Heart left ventricle (tissue), 16 donors: ENCODE measurements around the gene PSMG1. TPM values are rescaled to one million over a fixed set of nuclear protein-coding genes. Genes with fewer than 3 reads are reported as not detected.

Experiments used
- ATAC-seq, 4 donors: fragments of 200-7000 bp; cut with Tn5 transposase; one replicate each; pipeline ENCODE4 v1.9.1; 2020 to 2022; ENCODE audit warnings: moderate library complexity in 4 of 4, mild to moderate bottlenecking in 3 of 4, moderate number of reproducible peaks in 1 of 4
- DNase-seq, 5 donors: peaks; one replicate each; pipeline ENCODE4 v3.0.0-alpha.2; 2020
- H3K27ac ChIP-seq, 12 donors: fragments of 200-600 bp; sonication (generic) in 4 of 12; one replicate each; pipeline versions ENCODE4 v1.5.0 to v1.8.0; 2016 to 2022; ENCODE audit warnings: mild to moderate bottlenecking in 2 of 12
- H3K27me3 ChIP-seq, 9 donors: fragments of 200-600 bp; sonication (generic) in 2 of 9; one replicate each; pipeline versions ENCODE4 v1.5.1 to v1.8.0; 2016 to 2022; ENCODE audit warnings: mild to moderate bottlenecking in 3 of 9
- H3K36me3 ChIP-seq, 9 donors: fragments of 200-600 bp; sonication (generic) in 2 of 9; one replicate each; pipeline versions ENCODE4 v1.5.0 to v1.8.0; 2018 to 2022; ENCODE audit warnings: mild to moderate bottlenecking in 2 of 9
- H3K4me1 ChIP-seq, 12 donors: fragments of 200-600 bp; sonication (generic) in 4 of 12; one replicate each; pipeline versions ENCODE4 v1.5.0 to v1.8.0; 2016 to 2022; ENCODE audit warnings: mild to moderate bottlenecking in 3 of 12
- H3K4me3 ChIP-seq, 12 donors: fragments of 200-600 bp; sonication (generic) in 4 of 12; one replicate each; pipeline versions ENCODE4 v1.5.0 to v1.8.0; 2017 to 2022; ENCODE audit warnings: mild to moderate bottlenecking in 9 of 12, moderate library complexity in 4 of 12
- H3K9me3 ChIP-seq, 12 donors: fragments of 200-600 bp; sonication (generic) in 4 of 12; one replicate each; pipeline versions ENCODE4 v1.5.0 to v1.8.0; 2016 to 2022; ENCODE audit warnings: mild to moderate bottlenecking in 1 of 12
- POLR2A ChIP-seq, 2 donors: fragments of 450-650 bp; IDR thresholded peaks; one replicate each; pipeline ENCODE4 v1.6.1; 2017; ENCODE audit warnings: antibody characterized with exemption in 2 of 2, mild to moderate bottlenecking in 2 of 2, moderate library complexity in 2 of 2
- WGBS, 4 donors: extraction: QIAGEN DNeasy Blood & Tissue Kit in 2 of 4; methylation state at CpG; one replicate each; pipeline versions ENCODE4 v1.1.5 to v1.1.7; 2013 to 2018; 5-methylcytosine and 5-hydroxymethylcytosine counted together
- intact Hi-C, 10 donors: fragments of 100-400 bp; cut with DNase I; formaldehyde crosslinking; loops; one replicate each; pipeline versions ENCODE4 v1.11.1 to v1.14.2; 2022
- polyA plus RNA-seq, 2 donors: library from polyadenylated mRNA; stranded (reverse); fragments of 200-250 nt; gene quantifications; one replicate each; pipeline ENCODE4 v1.2.3, GENCODE V29; 2013
- total RNA-seq, 9 donors: library from RNA; depleted of rRNA in 2 of 9; stranded (reverse); fragments of >200 nt in 2 of 9; fragmentation: NEBNext Ultra II Directional in 3 of 9; extraction: Animal tissue kit (Norgen Biotek cat#: 25700) in 3 of 9; gene quantifications; one replicate each; pipeline versions ENCODE4 v1.1.0 to v1.2.4, GENCODE V29; 2016 to 2023
- TF ChIP-seq, protein P1 (sequence below), 12 donors: fragments of 200-600 bp; sonication (generic) in 4 of 12; IDR thresholded peaks; one replicate each; pipeline versions ENCODE4 v1.5.0 to v1.8.0; 2018 to 2022; ENCODE audit warnings: antibody characterized with exemption in 12 of 12, mild to moderate bottlenecking in 5 of 12
- donor health status: ischemic (EF 13 %, LVEDD 7.1; RV severe dilation, severe dysfunction).
- donor health status: healthy with polysubstance abuse.
- donor health status: DM: no; HTN: yes; CAD: no.
- donor health status: DM: no; HTN: no; CAD: no.
- donor health status: ischemic (EF 25% LVEDD 6.9; RV normal size, moderate dysfunction).
- donor health status: ischemic (EF 25% LVEDD 5.7; RV mildly dilated, moderate dysfunction).
- donor health status: healthy.
- donor health status: DM: yes; HTN: yes; CAD: no.
- donor health status: ischemic (EF 35%, LVEDD 5.7; RV mildly dilated, moderate dysfunction).
- donor health status: nonischemic (EF 11% LVEDD 7.7; RV severe dilation, severe dysfunction).
- donor health status: DM: yes; HTN: yes; CAD: no.
- donor health status: PGD.
- donor health status: ischemic (EF 29% LVEDD 5.4; RV normal size, mild dysfunction).
- donor health status: nonischemic (EF 23%, LVEDD 6.1; RV moderate dilation, normal function).

The PSMG1 gene
- total and polyA plus RNA-seq, 11 donors, result 12.0 to 35.2 (median 26.7) TPM

DNA sequence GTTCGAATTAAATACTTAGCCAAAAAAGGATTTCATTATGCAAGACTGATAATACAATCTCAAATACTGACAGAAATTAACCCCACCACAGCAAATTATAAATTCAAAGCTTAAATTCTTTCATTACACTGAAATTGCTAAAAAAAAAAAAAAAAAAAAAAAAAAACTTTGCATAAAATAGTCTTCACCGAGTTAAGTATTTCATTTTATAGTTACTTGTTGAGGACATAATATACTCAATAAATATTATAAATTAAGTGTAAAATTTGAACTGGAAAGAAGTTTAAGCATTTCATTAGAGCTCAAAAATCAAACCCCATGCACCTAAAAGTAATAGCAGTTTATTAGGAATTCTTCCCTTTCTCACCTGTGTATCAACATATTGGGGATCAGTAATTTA is 1.9 kb upstream of the PSMG1 start:
- H3K4me3 ChIP-seq, result no peak overlapping the region
- H3K27ac ChIP-seq, result no peak overlapping the region
- no peaks in the 10 kb centered on the region for H3K27me3 ChIP-seq
- ATAC-seq, result no peak
- H3K36me3 ChIP-seq, result peaks cover 0 to 4% (median 0%) of the 10 kb centered on the region in 9 donors
- TF ChIP-seq, protein P1, sequence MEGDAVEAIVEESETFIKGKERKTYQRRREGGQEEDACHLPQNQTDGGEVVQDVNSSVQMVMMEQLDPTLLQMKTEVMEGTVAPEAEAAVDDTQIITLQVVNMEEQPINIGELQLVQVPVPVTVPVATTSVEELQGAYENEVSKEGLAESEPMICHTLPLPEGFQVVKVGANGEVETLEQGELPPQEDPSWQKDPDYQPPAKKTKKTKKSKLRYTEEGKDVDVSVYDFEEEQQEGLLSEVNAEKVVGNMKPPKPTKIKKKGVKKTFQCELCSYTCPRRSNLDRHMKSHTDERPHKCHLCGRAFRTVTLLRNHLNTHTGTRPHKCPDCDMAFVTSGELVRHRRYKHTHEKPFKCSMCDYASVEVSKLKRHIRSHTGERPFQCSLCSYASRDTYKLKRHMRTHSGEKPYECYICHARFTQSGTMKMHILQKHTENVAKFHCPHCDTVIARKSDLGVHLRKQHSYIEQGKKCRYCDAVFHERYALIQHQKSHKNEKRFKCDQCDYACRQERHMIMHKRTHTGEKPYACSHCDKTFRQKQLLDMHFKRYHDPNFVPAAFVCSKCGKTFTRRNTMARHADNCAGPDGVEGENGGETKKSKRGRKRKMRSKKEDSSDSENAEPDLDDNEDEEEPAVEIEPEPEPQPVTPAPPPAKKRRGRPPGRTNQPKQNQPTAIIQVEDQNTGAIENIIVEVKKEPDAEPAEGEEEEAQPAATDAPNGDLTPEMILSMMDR (IDR thresholded peaks at IDR 0.05), result no peak
- TF ChIP-seq POLR2A (IDR thresholded peaks at IDR 0.05), result no peak
- no peaks in the 10 kb centered on the region for H3K9me3 ChIP-seq
- 84 to 92% (median 88%) methylated on average over 2 of the region's 2 CpGs for WGBS, 4 donors
- no peak for DNase-seq
- peaks cover 0 to 27% (median 14%) of the 10 kb centered on the region in 12 donors for H3K4me1 ChIP-seq
- intact Hi-C loops, result loop anchor here in 3 of 10 donors (10.0 kb wide), 1 partner anchor 200 kb away; a partner anchor contains a TSS

DNA sequence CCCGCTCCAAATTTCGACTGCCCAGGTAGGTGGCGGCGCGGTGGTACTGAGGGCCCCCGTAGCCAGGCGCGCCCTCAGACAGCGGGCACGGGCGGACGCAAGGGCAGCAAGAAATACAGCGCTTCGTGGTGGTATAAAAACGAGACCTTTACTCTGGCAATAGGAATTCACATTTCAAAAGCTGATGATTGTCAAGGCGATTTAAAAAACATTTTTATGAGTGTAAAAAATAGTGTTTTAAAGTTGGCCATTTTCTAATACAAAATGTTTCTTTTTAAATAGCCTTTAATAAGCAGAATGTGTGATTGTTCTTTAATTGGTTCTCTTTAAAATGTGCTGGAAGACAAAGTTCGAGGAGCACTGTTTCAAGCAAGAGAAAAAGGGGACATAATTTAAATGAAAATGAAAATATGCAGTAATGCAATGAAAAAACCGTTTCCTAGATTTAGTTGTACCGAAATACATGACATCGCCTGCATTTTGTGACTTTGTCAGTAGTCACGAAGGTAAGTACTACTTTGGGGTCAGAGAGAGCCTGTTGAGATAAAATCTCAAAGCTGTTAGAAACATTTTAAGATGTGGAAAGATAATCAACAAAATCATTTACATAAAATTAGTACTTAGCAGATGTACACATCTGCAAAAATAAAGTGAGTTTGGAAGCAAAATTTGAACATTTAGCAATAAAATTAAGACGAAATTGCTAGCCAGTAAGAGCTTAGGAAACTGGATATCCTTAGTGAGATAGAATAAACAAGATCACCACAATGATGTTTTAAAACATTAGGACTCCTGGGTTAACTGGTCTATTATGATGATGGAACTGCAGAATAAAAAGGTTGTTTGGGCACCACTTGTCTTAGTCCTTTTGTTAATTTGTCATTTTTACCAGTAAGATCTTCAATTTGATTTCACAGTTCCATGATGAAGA is 1.1 kb upstream of the PSMG1 start:
- peaks cover 0 to 24% (median 14%) of the 10 kb centered on the region in 12 donors for H3K4me1 ChIP-seq
- H3K36me3 ChIP-seq, result peaks cover 0 to 9% (median under 1%) of the 10 kb centered on the region in 9 donors
- DNase-seq (no peak), ATAC-seq (no peak)
- H3K27me3 ChIP-seq, result no peaks in the 10 kb centered on the region
- WGBS, 4 donors, result 6 to 8% (median 7%) methylated on average over 22 of the region's 22 CpGs
- peak overlapping the region; percentile 82 to 96 (median 92) for H3K27ac ChIP-seq
- no peaks in the 10 kb centered on the region for H3K9me3 ChIP-seq
- intact Hi-C loops, result loop anchor here in 5 of 10 donors (5.0 to 10.0 kb wide), 2 partner anchors 200 to 203 kb away; a partner anchor contains a TSS
- peak in 1 of 2 donors; percentile 22 for TF ChIP-seq POLR2A (IDR thresholded peaks at IDR 0.05)
- TF ChIP-seq, protein P1 (IDR thresholded peaks at IDR 0.05), result no peak
- H3K4me3 ChIP-seq, result peak overlapping the region; percentile 72 to 97 (median 86)

DNA sequence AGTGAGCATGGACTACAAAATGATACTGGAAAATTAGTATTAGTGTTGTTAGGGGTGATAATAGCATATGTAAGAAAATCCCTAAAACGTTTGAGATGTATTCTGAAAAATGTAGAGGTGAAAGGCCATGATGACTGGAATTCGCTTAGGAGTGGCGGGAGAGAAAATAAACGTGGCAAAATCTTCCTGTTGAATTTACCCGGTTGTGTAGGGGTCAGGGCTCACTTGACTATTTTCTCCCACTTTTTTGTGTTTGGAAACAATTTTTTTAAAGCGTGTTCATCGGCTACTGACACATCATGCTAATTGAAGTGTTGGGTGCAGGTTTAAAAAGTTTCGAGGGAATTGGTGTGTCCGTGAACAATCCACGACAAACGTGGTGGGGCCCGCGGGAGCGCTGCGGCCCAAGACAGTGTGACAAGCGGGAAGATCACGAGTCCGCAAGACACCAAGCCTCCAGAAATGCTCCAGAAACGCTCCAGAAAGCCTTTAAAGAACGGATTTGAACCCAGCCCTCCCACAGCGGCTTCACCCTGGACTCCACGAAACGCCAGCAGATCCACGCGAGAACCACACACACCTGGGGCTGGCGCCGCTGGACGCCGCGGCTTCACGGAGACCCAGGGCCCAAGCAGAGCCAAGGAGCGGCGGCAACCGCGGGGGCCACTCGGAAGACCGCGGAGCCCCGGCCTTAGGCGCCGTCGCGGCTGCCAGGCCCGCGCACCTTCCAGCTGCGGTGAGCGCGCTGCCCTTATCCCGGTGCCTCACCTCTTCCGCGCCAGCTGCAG is 573 bp downstream of the PSMG1 start:
- Histone ChIP-seq H3K9me3 (no peaks in the 10 kb centered on the region), H3K4me3 (peak overlapping the region; percentile 72 to 97 (median 86)), H3K36me3 (peaks cover 0 to 24% (median 4%) of the 10 kb centered on the region in 9 donors), H3K27me3 (no peaks in the 10 kb centered on the region), H3K27ac (peak overlapping the region in 11 of 12 donors; percentile 89 to 96 (median 92)), H3K4me1 (peaks cover 0 to 24% (median 14%) of the 10 kb centered on the region in 12 donors)
- WGBS, 4 donors, result 3 to 11% (median 6%) methylated on average over 15 to 51 of the region's 51 CpGs
- DNase-seq (no peak), ATAC-seq (peak in 1 of 4 donors; percentile 6)
- no peak for TF ChIP-seq POLR2A (IDR thresholded peaks at IDR 0.05)
- TF ChIP-seq, protein P1 (IDR thresholded peaks at IDR 0.05), result no peak
- intact Hi-C loops, result loop anchor here in 5 of 10 donors (5.0 to 10.0 kb wide), 2 partner anchors 202 to 205 kb away; a partner anchor contains a TSS
